Brain pericyte (primary cell): ENCODE results near the gene PIK3AP1.

ENCODE experiments used
- DNase-seq: peaks from one replicate; pipeline ENCODE4 v3.0.0-alpha.2; 2012; ENCODE audit warnings: low read depth, low spot score

The PIK3AP1 gene

DNA sequence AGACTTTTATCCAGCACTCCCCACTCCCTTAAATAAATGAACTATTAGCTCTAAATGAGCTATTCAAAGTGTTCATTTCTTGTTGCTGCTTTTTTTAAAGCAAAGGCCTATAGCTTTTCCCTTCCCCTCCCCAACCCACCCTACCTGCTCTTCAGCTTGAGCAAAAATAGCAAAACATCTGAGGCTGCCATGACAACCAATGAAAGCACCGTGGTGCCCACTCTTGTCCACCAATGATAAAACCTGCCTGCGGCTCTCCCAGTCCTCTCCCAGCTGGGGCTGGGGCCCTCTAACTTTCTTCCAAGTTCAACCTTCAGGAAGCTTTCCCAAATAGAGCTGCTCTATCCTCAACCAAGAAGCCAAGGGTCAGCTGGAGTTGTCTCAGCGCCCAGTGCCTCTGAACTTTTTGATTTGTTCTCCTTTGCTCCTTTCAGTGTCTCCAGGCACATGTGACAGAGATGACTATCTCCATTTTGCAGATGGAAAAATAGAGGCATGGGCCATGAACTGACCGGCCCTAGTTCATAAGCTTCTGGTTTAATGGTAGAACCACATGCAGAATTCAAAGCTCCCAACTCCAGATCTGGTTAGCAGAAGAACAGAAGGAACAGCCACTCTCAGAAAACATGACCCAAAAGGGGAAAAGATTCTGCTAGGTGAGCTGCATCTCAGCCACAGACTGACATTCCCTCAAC lies 47.7 kb downstream of the PIK3AP1 start:
- no peak for DNase-seq

- DNase-seq, result no peak
Observed at GRCh38 chr10:96671211-96671890, 49.0 kb downstream of the PIK3AP1 start.

DNA sequence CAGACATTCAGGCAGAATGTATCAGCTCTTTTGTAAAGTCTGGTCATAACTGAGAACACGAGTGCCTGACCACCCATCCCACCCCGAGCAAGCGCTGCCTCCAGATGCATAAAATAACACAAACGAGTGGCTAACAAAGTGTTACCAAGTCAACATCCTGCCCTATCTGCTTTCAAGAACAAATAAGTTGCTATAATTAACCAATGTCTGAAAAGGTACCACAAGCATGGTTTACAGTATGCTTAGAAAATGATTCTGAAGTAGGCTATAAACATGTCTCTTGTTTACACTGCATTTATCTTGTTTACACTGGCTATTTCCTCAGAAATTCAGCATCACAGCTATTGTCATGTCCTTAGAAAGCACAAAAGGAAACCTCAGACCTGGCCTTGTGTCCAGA lies 49.5 kb downstream of the PIK3AP1 start:
- DNase-seq, result no peak

GRCh38 chr10:96667401-96667800 lies 52.9 kb downstream of the PIK3AP1 start:
- DNase-seq, result no peak

GRCh38 chr10:96666741-96667140 lies 53.6 kb downstream of the PIK3AP1 start:
- DNase-seq, result no peak

- DNase-seq, result no peak
Observed at GRCh38 chr10:96665306-96665705, 55.0 kb downstream of the PIK3AP1 start.

DNA sequence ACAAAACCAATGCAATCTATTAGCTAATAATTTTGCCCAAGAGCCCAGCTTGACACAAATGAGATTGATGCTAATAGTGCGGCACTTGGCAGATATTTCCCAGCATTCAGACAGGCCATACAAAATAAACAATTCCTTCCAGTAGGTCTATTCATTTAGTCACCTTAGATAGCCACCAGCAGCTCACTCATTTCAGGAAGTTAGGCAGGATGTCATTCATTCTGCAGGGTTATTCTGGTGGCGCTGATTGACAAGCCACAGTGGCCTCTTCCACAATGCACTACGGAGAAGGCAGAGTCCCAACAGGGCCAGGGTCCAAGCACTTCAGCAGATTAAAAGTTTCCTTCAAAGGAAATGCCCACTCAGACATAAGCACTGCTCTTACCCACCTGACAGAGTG lies 55.8 kb downstream of the PIK3AP1 start:
- no peak for DNase-seq

DNA sequence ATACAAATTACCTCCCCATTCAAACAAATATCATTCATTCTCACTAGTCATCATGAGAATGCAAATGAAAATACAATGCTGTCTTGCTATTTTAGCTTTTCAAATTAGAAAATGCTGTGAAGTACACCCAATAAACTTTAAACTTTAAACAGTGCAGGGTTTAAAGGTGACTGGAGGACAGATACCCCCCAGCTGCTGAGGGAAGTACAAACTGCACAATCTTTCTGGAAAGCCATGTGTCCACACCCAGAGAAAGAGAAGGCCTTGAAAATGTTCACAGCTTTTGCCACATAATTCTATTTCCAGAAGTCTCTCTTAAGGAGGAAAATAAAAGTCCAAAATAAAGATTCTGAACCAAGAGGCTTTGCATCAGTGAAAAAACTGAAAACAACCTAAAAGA lies 56.5 kb downstream of the PIK3AP1 start:
- no peak for DNase-seq

- DNase-seq, result no peak
Observed at GRCh38 chr10:96661632-96662031, 58.7 kb downstream of the PIK3AP1 start.

GRCh38 chr10:96660297-96660696 lies 60.0 kb downstream of the PIK3AP1 start:
- DNase-seq, result no peak

GRCh38 chr10:96658844-96659243 lies 61.5 kb downstream of the PIK3AP1 start:
- no peak for DNase-seq

GRCh38 chr10:96657385-96657784 lies 62.9 kb downstream of the PIK3AP1 start:
- DNase-seq, result no peak

DNA sequence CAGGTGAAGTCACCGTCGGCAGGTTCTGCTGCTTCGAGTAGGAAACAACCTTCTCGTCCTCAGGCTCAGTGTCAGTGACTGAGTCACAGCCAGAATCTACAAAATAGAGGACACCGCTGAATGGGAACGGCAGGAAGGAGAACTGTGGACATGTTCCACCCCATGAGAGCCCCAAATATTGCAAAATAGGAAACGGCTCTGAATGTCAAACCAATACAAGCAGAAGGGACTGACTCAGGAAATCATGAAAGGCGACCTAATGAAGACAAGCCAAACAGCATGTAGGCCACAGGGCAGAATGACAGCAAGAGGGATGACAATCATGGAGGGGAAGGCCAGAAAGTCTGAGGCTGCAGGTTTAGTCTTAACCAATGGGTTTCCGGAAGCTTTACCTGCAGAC lies 63.5 kb downstream of the PIK3AP1 start:
- DNase-seq, result no peak

- DNase-seq, result no peak
Observed at GRCh38 chr10:96656198-96656577, 64.1 kb downstream of the PIK3AP1 start.

DNA sequence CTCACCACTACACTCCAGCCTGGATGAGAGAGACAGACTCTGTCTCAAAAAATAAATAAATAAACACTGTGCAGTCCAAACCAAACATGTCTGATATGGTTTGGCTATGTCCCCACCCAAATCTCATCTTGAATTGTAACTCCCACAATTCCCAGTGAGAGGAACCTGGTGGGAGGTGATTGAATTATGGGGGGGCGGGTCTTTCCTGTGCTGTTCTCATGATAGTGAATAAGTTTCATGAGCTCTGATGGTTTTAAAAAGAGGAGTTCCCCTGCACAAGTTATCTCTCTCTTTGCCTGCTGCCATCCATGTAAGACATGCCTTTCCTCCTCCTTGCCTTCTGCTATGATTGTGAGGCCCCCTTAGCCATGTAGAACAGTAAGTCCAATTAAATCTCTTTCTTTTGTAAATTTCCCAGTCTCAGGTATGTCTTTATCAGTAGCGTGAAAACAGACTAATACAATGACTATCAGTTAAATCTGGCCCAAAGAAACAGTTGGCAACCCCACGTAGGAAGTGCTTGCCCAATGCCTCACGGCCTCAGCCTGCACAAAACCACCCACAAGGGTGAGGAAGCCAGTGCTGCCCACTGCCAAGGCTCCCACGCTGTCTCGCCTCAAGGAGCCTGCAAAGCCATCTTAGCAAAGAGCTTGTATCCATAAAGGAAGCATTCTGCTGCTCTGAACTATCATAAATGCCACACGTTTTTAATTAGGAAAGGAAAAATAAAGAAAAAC lies 64.7 kb downstream of the PIK3AP1 start:
- DNase-seq, result no peak

GRCh38 chr10:96651998-96652431 lies 68.3 kb downstream of the PIK3AP1 start:
- no peak for DNase-seq

GRCh38 chr10:96650958-96651357 lies 69.4 kb downstream of the PIK3AP1 start:
- no peak for DNase-seq

- no peak for DNase-seq
Observed at GRCh38 chr10:96648297-96648696, 72.0 kb downstream of the PIK3AP1 start.

DNA sequence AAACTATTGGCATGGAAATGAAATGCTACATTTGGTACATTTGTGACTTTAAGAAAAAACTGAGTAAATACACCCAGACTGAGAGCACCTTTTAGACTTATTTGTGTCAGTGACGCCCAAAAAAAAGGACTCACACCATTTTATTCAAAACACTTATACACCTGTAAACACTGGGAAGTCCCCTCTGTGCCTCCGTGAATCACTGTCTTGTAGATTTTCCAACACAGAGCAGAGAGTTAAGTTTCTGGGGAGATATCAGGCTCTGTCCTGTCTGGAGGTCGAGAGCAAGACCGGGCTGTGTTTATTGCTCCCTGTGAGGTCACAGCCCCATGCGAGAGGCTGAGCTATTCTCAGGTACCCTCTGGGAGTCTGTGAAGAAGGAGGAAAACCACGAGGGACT lies 72.8 kb downstream of the PIK3AP1 start:
- no peak for DNase-seq

GRCh38 chr10:96646751-96647166 lies 73.6 kb downstream of the PIK3AP1 start:
- DNase-seq, result no peak

DNA sequence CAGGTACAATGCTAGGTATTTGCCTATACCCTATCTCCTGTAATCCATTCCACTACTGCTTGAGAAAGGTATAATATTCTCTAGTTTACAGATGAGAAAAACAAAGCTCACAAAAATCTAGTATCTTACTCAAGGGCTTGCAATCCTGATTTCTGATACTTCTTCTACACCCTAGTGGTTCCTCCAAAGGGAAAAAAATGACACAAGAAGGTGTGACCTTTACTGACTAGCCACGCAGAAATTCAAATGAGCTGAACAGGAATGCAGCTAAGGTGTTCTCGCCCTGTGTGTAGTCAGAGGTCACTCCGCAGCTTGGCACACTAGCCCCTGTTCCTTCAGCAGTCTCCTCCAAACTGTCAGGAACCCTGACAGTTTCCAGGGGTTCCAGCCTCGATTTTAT lies 74.0 kb downstream of the PIK3AP1 start:
- DNase-seq, result no peak

DNA sequence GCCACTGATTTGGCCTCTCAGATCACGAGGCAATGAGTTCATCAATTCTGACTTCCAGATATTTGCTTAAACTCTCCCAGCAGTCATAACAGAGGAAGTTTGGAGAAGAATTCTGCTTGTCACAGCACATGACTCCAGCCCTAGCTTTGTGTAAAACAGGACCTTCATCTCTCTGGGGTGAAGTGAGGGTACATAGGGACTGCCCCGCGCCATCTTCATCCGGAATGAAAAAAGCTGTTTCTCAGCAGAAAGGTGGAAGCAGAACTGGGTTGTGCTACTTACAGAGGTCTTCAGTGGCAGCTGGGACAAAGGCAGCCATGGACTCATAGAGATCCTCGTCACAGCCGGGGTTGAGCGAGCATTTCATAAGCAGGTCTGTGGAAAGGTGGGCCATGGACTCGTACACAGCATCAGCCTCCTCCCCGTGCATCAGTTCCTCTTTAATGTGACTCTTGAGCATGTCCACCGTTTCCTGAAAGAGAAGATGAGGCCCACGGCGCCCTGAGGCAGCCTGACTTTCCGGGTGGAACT lies 75.1 kb downstream of the PIK3AP1 start:
- no peak for DNase-seq

GRCh38 chr10:96643920-96644319 lies 76.4 kb downstream of the PIK3AP1 start:
- no peak for DNase-seq
